NCI-H1105 (cell line): ENCODE data around the gene MACROH2A1.

Source experiments
- DNase-seq: peaks from one replicate; lab custom pipeline; 2025; lab: John Stamatoyannopoulos, UW

Gene MACROH2A1

DNA sequence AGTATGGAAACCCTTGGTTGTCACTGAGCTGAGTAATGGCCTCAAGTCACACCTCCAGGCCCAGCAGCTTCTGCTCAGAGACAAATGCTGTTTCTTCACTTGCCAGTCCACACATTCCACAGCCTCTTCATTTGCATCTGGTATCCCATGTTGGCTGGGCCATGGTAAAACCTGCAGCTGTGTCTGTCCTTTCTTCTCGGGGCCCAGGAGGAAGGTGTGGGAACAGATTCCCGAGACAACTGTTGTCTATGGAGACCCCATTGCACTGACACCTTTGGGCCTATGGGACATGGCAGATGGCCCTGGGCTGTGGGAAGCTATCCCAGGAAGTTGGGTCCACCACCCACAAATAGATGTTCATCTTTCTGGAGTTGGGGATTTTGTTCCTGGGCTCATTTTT lies 85.1 kb downstream of the MACROH2A1 start:
- DNase-seq: no peak

DNA sequence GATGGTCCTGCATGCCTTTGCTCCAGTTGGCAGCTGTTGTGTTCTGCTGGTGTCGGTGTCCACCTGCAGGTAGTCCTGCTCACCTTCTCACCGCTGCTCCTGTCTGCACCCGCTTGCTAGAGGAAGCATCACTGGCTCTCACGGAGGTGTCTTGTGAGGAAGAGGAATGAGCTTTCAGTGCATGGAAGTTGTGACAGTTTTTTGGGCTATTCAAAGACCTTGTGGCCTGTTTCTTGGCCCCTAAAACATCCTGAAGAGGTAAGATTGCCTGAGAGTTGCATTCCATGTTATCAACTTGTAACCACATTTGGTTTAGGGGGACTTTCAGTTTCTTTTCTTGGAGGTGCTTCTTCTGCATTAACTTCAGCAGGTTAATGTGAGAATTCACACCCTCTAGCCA lies 85.6 kb downstream of the MACROH2A1 start:
- DNase-seq: no peak

DNA sequence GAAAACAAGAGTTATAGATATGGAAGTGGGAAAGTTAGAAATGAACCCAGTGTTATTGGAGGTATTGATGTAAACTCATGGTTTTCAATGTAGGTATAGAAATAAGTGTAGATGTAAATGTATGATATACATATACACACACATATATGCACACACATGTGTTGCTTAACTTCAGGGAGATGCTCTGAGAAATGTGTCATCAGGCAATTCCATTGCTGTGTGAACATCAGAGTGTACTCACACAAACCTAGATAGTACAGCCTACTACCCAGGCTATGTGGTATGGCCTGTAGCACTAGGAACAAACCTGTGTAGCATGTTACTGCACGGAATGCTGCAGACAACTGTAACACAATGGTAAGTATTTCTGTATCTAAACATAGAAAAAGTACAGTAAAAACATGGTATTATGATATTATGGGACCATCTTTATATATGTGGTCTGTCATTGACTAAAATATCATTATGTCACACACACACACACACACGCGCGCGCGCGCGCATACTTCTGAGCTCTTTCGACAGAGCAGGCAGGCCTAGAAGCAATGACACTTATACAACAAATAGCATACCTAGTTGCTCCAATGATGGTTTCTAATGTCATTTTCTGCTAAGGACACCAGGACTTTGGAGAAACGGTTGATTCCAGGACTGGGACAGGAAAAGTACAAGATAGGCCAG lies 86.6 kb downstream of the MACROH2A1 start:
- no peak for DNase-seq

DNA sequence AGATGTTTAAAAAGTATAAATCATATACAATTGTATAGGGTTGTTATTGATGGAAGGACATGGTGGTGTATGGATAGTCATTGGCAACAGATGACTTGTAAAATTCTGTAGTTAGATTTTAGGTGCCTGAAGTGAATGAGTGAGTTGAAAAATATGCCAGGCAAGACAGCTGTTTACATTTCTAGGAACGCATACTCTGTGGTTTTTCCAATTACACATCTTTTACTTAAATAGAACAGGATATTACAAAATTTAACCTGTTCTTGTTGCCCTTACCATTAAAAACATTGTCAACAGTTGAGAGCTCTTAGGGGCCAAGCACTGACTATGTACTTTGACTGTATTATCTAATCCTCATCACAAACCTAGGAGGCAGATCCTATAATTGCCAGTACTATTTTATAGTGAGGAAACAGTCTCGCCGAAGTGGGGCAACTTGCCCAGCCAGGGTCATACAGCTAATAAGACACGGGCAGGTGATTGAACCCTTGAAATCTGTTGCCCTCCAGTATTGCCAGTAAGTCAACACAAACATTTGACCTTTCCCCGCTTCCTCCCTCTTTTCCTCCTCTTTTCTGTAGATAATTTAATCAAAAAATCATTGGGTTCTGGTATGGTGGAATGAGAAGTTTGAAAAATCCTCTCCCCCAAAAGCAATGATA lies 88.6 kb downstream of the MACROH2A1 start:
- no peak for DNase-seq

DNA sequence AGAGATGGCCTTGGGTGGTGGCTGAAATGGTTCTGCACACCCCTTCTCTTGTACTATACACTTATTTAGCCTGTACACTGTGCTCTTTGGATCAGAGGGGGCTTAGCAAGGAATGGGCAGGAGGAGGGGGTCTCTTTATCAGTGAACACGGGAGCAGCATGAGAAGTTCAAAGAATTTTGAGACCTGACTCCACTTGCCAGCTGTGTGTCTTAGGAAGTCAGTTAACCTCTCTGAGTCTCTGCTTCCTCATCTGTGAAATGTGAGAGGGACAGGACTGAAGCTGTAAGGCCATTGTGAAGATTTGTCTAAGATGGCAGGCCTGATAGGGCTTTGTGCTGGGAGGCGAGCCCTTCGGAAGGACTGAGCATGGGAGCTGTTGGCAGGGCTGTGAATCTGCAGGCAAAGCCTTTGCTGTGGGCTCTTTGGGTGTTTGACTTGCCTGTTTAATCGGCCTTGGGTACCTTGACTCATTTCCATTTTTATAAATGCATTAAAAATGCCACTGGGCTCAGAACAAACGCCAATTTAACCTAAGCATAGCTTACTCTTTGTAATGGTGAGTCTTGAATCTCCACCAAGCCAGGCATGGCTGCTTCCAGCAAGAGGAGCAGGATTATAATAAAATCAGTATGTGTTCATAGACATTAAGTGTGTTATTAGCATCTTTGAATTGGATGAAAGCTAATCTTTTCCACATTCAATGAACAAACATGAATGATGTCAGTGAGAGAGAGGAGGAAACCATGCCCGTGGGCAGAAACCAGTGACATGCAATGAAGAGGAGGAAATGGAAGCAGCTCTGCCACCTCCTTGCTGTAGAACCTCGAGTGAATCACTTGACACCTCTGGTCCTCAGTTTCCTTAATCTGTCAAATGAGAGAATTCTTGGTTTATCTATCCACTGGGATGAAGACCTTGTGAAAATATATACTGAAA lies 89.4 kb downstream of the MACROH2A1 start:
- no peak for DNase-seq

DNA sequence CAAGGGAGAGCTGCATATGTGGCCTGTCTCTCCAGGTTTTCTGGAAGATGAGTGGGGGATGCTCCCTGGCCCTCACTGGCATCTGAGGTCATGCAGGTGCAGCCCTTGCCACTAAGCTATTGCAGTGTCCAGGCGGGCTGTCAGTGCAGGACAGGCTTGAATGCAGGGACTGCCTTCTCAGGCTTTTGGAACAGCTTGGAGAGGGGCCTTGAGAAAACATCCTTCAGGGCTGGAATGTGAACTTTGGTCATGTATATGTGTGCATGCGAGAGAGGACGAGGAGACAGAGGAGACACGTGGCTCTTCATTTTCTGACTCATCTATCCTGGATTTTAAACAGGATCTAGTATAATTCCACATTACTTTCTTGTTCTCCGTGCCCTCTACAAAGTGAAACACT lies 90.3 kb downstream of the MACROH2A1 start:
- DNase-seq: no peak

DNA sequence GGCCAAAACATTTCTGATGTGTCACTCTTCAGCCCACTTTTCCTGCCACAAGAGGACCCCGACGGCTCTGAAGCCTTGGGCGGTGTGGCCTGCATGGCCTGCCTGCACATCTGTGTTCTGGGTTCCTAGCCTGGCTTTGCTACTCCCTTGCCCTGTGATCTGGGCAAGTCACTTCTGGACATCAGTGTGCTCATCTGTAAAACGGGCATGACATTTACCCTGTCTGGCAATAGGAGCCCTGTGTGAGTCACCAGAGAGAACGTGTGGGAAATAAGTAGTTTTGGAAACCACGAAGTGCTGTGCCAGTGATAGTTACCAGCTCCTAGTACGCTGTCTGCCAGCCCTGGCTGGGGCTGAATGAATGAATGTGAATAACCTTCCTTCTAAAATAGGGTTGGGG lies 90.8 kb downstream of the MACROH2A1 start:
- no peak for DNase-seq

DNA sequence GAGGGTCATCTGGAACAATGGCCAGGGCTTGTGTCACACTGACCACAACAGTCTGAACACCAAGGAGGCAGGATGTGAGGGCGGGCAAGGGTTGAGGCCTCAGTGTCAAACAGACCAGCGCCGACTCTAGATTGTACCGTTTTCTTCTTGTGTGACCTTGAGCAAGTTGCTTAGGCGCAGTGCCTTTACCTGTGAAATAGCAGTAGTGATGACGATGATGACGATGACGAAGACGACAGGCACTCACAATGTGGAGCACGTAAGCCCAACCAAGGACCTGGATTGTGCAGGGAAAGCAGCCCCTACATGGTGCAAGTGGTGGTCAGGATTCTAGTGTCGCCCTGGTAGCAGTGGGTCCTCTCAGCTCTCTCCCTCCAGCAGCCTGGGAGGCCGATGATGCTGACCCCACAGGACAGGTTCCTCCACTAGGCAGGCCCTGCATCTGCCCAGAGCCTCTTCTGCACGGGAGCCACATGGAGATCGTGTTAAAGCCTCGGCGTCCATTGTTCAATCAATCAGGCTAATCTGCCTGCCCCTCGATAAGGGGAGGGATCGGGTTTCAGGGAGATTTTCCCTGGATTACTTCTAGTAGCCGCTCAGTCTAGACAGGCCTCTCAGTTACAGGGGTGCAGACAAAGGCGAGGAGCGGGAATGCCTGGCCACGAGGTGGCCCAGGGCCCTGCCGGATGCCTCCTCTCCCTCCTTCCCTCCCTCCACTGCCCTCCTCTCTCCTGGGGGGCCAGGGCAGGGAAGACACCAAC lies 91.7 kb downstream of the MACROH2A1 start:
- no peak for DNase-seq

DNA sequence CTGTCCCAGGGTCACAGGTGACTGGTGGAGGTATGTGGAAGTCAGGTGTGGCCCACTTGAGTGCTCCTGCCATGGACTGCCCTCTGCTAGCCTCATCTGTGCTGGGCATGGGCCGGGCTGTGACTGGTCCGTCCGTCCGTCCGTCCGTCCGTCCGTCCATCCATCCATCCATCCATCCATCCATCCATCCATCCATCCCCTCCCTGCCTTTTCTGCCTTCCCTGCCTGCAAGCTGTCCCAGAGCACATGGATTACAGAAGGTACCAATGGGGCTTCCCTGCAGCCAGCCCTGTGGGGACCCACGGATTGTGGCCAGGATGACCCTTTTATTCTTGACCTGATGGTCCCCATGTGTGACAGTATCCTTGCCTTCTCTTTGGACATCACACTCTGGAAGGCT lies 92.5 kb downstream of the MACROH2A1 start:
- no peak for DNase-seq

DNA sequence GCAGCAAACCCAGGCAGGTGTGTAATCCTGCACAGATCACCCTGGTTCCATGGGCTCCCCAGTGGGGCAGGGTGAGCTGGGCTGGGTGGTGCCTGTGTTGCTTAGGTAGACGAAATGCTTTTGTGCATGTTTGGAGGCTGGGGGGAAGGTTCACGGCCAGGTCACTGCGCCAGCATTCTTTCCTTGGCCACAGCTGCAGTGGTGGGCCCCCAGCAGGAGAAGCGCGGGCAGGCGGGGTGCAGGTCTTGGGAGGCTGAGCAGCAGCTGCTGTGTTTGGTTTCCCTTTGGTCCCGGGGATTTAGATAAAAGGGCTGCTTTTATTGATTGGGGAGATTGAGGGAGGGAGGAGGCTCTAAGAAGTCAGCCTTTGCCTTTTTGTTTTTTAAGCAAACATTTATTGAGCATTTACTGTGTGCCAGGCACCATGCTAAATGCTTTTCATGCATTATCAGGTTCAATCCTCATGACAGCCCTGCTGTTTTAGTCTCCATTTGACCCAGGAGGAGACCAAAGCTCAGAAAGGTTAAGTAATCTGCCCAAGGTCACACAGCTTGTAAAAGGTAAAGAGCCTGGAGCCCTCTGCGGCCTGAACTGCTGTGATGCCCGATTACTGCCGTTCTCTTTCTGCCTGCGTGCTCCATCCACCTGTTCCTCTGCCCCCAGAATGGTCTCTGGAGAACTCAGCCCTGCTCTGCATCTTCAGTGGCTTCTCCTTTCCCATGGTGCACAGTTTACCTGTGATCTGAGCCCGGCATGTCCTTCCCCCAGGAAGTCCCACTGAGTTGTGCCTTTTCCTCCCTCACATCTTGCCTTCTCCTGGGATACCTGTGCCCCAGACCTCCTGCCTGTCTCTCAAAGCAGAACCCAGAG lies 94.4 kb downstream of the MACROH2A1 start:
- no peak for DNase-seq

DNA sequence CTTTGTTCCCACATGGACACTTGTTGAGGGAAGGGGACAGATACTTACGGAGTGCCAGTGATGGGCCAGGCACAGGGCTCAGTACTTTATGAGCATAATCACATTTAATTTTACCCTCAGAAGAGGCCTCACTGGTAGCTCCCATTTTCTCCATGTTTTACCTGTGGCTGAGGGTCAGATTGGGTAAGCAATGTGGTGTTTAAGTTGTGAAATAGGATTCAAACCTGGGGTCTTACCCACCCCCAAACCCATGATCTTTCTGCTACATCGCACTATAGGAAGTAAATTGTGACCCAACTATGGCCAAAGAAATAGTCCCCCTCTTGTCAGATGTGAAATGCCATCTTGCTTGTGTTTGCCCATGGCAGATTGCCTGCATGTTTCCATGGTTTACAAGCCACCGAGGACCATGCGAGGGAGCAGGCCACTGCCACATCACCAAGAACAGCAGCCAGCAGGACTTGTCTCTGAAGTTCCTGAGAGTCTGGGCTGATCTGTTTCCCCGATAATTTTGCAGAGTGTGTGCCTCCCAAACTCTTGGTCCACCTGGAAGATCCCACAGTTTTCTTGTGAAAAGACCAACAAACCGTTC lies 95.4 kb downstream of the MACROH2A1 start:
- DNase-seq: no peak

DNA sequence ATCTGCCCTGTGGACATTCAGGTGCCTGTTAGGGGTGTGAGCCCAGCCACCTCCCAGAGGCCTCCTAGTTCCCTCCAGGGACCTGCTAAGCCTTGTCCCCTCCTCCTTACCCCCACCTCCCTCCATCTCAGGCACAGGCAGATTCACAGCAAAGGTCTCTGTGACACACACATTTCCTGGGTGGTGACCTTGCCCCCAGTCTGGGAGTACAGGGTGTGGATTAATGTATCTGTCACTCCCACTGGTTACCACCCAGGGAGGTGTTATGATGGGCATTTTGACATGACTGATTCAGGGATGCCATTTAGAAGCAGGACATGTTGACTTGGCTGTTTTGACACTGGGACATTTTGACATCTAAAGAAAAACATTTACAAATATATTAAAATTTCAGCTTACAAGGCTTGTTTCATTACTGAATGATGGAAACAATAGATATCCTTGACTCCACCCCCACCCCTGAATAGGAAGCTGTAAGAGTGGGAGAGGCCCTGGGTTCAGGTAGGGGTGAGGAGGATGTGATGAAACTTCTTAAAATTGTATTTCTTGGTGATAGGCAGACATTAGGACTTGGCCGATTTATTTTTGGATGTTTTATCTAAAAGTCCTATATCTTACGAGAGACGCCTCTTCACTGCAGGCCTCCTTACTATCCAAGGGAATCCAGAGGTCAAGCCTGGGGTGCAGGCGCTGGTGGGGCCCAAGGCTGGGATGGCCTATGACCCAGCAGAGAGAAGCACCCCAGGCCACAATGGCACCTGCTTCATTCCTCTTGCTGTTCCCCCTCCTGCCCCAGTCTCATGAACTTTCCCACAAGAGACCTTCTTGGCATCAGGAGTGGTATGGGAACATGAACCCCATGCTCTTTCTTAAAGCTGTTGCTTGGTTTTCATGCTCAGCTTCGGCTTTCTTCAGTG lies 101.9 kb downstream of the MACROH2A1 start:
- no peak for DNase-seq

DNA sequence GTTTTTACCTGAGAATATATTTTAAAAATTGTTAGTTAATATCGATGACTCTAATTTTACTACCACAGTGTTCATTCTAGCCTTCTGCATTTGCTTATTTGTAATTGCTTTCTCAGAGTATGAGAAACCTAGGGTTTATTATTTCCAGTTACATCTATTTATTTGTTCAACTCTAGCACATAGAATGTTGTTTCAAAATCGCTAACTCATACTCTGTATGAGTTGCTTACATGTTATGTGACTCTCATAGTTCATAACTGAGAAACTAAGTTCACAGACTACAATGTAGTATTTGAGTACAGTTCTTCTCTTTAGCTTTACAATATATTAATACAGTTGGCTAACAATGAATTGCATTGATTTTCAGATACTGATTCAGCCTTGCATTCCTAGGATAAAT lies 103.2 kb downstream of the MACROH2A1 start:
- no peak for DNase-seq

DNA sequence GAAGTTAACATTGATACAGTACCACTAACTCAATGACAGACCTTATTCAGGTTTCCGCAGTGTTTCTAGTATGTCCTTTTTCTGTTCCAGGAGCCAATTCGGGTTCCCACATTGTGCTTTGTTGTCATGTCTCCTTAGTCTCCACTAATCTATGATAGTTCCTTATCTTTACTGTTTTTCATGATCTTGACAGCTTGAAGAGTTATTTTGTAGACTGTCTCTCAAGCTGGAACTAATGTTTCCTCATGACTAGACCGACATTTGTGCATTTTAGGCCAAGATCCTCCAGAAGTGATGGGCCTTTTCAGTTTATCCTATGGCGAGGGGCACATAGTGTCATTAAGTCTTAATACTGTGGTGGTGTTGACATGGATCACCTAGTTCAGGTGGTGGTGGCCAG lies 104.2 kb downstream of the MACROH2A1 start:
- no peak for DNase-seq

DNA sequence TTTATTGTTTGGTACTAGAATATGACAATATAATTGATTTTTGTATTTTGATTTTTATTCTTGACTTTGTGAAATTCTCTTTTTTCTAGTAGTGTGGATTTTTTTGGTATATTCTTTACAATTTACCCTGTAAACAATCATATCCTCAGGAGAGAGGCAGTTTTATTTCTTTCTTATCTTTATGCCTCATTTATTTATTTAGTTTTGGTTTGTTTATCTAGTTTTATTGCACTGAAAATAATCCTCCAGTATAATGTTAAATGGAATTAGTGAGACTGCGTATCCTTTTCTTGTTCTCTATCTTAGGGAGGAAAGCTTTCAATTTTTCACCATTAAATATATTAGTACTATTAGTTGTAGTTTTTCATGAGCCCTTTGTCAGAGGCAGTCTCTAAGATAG lies 109.4 kb downstream of the MACROH2A1 start:
- DNase-seq: no peak

DNA sequence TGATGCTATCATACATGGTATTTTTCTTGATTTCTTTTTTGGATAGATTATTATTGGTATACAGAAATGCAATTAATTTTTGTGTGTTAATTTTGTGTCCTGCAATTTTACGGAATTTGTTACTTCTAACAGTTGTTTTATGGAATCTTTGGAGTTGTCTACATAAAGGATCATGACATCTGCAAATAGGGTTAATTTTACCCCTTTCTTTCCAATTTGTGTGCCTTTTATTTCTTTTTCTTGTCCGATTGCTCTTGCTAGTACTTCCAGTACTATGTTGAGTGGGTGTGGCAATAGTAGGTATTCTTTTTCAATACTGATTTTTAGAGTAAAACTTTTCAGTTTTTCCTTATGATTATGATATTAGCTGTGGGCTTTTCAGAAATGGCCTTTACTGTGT lies 111.5 kb downstream of the MACROH2A1 start:
- no peak for DNase-seq
